ENCODE results near the gene ARL15. TPM values are rescaled to one million over a fixed set of nuclear protein-coding genes. Genes with fewer than 3 reads are reported as not detected.

The ARL15 gene
- total RNA-seq, 1 donor from 2014 or later, result 6.0 TPM

DNA sequence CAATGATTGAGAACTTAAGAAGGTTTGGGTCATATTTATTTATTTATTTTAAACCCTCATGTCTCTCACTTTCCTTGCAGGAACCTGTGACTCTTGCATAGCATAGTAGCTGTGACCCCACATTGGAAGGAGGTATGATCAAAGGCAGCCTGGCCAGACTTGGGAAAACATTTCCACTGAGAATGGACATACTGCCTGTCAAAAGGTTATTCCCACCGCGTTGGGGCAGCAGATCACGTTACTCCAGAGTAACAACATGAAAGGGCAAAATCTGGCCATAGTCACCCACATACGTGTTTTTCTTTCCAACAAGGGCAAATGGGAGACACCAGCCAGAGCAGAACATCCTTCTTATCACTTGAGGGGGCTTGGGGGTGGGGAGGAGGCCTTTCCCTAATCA, 95.7 kb downstream of the ARL15 start:
- no peak for DNase-seq (ENCODE audit: low spot score)
- no peak for ATAC-seq

DNA sequence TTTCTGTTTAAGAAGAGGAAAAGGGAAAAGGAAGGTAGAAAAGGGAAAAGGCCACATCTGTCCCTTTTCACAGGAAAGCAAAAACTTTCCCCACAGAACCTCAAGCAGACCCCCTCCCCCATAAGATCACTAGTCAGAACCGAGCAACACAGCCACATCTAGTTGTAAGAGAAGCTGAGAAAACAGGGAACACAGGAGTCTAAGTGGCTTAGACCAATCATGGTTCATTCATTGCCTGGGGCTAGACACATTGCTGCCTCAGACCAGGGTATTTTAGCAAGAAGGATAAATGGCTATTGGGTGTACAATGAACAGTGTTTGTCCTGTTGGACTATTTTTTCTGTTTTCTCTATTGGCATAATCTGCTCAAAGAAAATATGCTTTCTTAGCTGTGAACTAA, 98.0 kb downstream of the ARL15 start:
- ATAC-seq (peak; percentile 33), DNase-seq (ENCODE audit: low spot score) (no peak)

DNA sequence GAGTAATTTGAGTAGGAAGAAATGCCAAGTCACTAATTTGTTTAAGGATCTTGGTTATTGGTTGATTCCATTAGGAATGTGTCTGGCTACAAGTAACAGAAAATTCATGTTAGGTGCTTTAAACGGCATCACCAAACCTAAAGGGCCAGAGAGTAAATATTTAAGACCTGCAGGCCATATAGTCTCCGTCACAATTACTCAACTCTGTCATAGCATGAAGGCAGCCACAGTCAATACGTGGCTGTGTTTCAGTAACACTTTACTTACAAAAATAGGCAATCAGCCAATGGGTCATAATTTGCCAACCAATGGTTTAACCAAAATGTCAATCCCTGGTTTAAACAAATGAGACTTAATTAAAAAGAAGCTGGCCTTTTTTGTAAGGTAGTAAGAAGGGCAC, 98.5 kb downstream of the ARL15 start:
- DNase-seq (ENCODE audit: low spot score), result no peak
- ATAC-seq, result peak; percentile 62

DNA sequence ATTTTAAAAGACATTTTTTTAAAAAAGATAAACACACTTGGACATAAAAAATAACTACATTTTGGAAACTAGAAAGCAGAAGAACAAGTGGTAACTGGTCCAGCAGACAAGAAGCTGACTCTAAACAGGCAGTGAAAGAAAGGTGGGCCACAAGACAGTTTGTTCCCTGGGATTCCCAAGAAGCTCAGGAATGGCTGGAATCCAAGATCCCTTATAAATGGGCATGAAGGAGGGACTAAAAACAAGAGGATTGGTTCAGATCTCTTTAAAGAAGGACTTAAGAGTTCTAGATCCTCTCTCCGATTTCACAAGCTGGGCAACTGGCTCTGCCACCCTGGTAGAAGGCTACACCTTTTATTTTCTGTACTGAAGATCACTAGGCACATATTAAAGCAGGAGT, 102.8 kb downstream of the ARL15 start:
- ATAC-seq (no peak), DNase-seq (ENCODE audit: low spot score) (no peak)

DNA sequence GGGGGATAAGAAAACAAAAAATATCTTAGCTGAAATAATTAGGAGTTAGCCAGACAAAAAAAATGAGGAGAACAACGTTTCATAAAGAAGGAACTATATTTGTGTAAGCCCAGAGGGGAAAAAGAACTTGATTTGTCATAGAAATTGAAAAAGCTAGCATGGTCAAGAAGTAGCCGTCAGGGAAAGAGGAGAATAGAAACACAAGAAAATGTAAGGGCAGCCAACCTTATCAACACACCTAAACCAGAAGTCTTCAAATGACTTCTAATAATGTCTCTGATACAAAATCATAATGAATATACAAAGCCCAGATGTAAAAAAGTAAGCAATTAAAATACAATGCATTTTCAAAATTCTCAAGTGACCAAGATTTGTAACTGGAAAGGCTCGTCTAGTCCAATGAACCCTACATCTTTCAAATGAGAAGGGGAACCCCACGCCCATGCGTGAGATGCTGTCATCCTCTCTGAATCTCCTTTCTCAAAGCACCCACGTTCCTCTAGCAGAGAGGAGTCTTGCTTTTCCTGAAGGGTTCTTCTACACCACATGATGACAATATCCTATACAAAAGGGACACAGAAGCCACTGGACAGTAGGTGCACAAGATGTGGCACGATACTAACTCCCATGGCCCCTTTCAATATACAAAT, 103.7 kb downstream of the ARL15 start:
- no peak for ATAC-seq
- DNase-seq (ENCODE audit: low spot score), result no peak

DNA sequence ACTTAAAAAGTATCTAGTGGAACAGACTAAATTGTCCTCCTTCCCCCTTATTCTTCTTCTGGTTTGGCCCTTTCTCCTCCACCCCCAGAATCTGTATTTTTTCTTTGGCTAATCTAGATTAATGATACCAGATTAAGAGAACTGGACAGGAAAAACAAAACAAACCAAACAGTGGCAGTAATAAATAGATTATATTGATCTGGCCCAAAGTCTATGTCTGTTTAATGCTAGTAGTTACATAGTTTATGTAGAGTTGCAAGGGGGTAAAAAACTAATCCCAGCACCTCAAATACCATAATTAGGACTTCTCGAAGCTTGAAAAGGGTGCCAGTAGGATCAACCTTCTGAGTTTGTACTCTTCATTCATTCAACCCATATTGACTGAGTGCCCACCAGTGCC, 104.5 kb downstream of the ARL15 start:
- peak; percentile 11 for ATAC-seq

DNA sequence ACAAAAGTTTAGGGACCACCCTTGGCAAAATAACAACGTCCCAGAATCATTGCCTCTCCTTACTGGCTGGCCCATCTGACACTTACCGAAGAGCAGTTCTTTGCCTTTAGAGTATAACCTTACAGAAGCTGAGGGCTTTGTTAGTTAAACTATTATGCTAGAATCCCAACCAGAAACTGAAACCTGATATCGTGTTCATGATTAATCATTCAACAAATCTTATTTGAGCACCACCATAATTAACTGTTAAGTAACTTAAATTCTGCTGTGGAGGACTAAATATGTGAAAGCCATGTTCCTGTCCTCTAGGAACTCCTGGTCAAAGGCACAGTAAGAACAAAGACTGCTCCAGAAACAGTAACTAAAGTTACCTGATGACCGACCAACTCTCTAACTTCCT, 104.9 kb downstream of the ARL15 start:
- no peak for DNase-seq (ENCODE audit: low spot score)

More for the DNA sequence above, 104.5 kb downstream of the ARL15 start:
- no peak for DNase-seq (ENCODE audit: low spot score)

DNA sequence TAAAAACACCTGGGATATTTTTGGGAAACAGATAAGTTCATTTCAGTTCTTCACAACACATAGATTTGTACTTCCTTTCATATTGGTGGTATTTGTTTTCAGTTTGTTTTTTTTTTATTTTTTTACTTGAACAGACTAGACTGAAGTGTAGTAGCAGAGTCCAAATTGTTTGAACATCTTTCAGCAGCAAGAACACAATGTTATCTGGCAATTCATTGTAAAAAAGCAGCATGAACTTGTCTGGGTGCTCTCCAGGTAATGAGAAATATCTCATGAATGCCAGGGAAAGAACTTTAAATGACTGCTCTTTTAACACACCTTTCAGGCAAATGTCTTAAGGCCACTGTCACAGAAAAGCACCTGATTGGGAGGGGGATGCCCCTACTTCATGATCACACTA, 113.4 kb downstream of the ARL15 start:
- peak; percentile 81 for ATAC-seq

More for the DNA sequence above, 104.9 kb downstream of the ARL15 start:
- peak; percentile 79 for ATAC-seq

DNA sequence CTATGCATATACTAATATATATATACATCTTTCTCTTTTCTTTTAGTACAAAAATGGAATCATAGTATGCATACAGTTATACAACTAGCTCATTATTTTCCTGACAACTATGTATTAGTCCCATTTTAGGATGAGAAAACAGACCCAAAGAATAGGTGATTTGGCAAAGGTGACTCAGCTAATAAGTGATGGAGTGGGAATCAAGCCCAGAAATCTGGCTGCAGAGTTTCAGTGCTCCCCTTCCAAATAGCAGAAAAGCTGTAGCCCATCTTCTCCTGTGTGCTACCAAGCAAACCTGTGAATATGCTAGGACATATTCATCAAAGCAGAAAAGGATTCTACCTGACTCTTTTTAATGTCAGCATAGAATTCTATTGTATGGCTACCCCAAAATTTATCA, 114.7 kb downstream of the ARL15 start:
- peak; percentile 73 for ATAC-seq
- DNase-seq (ENCODE audit: low spot score), result no peak

More for the DNA sequence above, 113.4 kb downstream of the ARL15 start:
- DNase-seq (ENCODE audit: low spot score), result no peak

DNA sequence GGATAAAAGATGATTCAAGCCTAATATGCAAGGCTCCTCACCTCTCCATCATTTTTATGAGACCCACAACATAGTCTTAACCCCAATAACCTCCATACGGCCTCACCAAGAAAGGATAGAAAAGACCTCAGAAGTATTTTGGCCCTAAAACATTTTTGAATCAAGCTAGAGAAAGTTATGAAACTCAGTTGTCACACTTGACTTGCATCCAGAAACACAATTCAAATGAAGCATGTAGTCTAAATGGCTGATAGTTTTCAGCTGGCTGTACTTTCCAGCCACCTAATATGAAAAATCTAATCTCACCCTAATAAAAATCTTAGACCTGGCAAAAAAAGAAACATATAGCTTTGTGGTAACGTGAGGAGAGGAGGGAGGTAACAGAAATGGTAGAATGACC, 116.1 kb downstream of the ARL15 start:
- no peak for DNase-seq (ENCODE audit: low spot score)
- ATAC-seq, result no peak

DNA sequence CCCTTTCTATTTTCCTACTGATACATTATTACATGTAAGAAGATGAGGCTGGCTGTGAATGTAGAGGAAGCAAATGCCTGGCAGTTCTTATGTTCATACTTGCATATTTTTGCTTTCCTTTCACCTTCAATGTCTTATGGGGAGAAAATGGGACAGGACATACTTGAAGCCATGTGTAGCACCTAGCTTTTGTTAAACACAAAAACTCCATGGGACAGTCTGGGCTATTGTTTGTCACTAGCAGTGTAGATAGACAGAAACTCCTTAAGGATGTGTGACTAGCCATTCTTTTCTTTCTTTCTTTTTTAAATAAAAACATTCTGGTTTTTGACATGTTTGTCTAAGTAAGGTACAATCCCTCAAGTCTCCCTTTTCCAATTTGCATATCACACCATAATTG, 122.7 kb downstream of the ARL15 start:
- DNase-seq (ENCODE audit: low spot score) (no peak), ATAC-seq (no peak)

DNA sequence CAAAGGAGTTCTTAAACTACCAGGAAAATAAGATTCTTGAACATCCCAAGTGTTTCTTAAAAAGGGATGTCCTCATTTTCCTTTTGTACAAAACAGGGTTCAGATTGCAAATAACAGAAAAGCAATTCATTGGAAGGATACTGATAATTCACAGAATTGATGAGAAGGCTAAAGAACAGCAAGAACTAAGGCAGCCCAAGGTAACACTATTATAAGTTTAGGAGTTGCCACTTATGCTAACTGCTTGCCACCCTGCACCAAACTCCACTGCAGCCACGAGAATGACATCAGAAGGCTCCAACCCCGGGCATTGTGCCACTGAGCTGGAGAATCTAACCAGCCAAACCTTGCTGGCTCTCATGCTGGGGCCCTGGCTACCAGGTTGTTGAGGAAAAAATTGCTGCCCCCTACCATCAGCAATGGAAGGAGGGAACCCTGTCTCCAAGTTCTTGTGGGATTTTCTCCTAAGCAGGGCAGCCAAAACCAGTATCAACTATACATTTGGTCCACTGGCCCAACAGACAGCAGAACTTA, 123.4 kb downstream of the ARL15 start:
- DNase-seq (ENCODE audit: low spot score) (peak; percentile 46), ATAC-seq (peak; percentile 79)

DNA sequence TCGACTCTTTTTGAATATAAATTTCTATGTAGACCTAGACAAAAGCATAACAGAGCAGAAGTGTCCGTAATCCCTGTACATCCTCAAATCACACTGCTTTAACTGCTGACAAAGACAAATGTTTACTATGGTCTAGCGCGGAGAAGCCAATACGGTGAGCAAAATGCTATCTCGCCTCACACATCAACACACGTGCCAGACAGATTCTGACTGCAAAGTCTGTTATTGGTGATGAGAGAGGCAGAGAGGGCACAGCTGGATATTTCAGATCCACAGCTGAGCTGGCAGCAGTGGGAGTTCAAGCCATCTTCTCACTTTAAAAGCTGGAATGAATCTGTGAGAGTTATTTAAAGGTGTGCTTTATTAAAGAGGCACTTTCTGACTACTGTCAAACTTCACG, 124.3 kb downstream of the ARL15 start:
- ATAC-seq, result no peak
- DNase-seq (ENCODE audit: low spot score), result no peak

DNA sequence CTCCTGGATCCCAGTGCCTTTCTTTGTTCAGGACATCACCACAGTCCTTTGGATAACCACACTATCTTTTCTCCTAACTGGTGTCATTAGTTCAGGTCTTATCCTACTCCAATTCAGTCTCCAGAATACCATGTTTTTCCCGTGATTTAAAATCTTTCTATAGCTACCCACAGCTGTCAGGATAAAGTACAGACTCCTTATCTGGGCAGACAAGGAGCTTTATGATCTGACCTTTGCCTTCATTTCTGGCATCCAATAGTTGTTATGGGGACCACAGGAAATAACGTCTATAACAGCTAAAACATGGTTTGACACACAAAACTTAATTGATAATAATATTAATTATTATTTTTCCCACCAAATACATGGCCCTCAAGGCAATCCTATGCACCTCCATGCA, 125.6 kb downstream of the ARL15 start:
- no peak for DNase-seq (ENCODE audit: low spot score)
- ATAC-seq, result no peak

DNA sequence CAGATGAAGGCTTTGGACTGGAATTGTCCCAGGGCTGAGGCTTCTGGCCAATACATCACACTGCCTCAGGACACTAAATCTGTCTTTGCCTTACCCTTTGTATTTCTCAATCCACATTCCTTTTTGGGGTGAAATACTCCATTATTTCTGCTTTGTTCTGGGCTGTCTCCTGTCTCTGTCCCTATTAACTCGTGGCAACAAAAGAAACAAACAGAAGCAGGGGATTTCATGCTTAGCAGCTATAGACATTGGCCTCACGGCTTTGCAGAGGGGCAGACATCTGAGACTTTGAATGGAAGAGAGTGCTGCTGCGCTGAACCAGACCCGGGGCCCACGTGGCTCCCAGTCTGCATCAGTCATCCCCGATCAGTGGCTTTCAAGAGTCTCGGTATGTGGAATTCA, 129.7 kb downstream of the ARL15 start:
- ATAC-seq (no peak), DNase-seq (ENCODE audit: low spot score) (no peak)

DNA sequence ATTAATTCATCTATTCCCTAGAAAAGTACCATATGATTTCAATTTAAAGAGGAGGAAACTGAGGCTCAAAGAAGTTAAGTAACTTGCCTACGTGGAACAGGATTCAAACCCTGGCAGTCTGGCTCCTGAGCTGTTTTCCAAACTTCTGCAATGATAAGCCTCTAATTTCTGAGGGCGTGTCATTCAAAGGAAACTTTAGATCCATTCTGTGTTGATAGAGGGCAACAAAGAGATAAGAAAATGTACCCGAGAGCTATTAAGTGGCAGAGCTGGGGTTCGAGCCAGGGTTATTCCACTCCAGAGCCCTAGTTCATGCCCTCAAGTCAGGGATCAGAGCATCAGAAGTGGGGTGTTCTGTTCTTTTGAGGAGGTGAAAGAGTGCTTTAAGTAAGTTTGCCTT, 131.4 kb downstream of the ARL15 start:
- ATAC-seq, result no peak

DNA sequence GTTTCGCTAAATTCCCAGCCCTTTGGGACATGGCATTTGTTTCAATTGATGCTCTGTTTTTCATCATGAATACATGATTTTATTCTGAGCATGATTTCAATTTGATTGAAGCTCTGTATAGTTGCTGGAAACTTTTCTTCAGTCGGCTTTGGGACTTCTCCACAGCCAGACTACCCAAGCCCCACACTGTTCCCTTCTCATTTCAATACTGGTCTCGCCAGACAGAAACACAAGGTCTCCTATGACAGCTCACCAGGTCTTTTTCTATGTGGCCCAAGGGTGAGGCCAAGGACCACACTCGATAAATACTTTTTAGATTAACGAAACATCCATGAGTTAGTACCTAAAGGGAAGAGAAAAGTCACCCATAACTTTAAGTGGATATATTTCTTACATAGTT, 132.2 kb downstream of the ARL15 start:
- DNase-seq (ENCODE audit: low spot score) (no peak), ATAC-seq (no peak)

More for the DNA sequence above, 131.4 kb downstream of the ARL15 start:
- DNase-seq (ENCODE audit: low spot score), result no peak

DNA sequence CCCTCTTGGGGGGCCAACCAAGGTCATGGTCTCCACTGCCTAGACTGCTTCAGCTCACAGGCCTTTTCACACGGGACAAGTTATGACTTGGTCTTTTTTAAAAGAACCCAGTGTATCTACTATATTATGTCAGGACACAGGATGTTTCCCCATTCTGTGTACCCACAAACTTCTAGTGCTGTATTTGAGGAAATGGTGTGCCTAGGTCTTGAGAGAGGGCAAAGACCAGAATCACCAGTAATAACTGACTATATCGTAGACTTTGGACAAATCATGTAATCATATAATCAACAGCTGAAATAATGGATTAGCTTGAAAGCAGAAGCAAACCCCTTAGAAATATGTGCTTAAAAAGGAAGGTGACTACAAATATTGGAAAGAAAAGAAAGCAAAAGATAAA, 133.3 kb downstream of the ARL15 start:
- no peak for DNase-seq (ENCODE audit: low spot score)
- ATAC-seq, result no peak

DNA sequence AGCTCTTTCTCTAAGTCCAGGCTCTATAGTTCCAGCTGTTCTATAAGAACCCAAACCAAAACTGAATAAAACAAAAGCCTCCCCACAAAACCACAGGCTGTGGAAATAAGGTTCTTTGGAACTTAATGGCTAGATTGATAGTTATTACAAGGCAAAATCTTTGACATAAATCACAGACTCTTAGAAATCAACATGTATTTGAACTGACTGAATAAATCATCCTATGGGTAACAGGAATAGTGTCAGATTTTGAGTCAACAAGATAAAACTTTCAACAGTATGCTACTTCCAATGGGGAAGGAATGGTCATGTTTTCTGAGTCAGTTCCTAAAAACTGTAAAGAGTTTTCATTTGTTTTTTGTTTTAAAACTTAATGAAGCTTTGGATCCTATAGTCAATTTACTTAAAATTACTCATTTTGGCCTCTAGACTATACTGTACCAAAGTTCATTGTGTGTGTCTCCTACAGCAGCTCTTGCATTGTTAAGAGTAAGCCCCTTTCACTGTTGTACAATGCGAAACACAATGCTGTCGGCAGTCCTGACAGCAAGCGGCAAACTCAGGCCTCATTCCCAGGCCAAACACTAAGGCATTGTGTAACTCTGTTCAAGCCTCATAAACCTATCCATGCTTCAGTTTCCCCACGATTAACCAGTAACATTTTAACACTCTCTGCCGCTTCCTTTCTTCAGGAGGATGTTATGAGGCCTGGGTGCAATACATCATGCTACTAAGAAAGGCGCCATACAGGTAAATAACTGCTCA, 134.1 kb downstream of the ARL15 start:
- no peak for ATAC-seq
- DNase-seq (ENCODE audit: low spot score), result no peak

DNA sequence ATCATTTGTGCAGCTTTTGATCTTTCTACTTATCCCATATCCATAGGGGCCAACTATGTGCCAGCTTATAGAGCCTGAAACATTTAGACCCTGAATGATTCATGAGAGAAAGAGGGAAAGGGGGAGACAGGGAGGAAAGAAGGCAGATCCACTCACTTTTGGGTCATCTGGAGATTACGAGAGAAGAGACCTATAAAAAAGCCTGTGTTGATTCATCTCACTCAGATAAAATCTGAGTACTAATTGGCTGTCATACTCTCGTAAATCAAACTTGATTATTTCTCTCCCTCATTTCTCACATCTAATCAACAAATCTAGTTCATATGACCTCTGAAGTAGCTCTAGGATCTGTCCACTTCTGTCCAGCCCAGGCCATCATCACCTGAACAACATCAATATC, 137.1 kb downstream of the ARL15 start:
- no peak for DNase-seq (ENCODE audit: low spot score)
- ATAC-seq, result no peak

DNA sequence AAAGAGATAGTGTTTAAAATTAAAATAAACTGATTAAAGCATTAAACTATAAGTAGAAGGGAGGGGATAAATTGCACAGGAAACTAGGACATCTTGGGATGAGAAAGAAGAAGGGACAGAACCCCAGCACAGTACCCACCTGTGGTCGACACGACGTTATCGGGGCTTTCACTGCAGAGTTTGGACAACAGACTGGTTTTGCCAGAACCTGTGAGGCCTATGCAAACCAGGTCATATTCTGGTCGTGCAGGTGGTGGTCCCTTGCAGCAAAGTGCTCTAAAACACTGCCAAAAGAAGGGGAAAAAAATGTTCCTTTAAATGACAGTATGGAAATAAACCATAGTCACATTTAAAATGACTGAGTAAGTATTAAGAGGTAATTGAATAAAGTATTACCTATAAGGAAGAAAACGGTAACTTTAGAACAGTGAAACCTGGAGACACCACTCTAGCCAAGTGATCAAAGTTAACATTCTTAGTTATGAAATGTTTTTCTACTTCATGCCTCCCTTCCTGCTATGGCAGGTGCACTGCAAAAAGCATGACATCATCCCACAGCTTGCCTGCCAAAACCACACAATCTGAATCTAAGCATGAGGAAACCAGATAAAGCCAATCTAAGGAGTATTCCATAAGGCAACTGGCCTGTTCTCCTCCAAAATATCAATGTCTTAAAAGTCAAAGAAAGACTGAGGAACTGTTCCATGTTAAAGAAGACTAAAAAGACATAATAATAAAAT, 138.6 kb downstream of the ARL15 start:
- DNase-seq (ENCODE audit: low spot score), result no peak
- ATAC-seq, result peak; percentile 16

DNA sequence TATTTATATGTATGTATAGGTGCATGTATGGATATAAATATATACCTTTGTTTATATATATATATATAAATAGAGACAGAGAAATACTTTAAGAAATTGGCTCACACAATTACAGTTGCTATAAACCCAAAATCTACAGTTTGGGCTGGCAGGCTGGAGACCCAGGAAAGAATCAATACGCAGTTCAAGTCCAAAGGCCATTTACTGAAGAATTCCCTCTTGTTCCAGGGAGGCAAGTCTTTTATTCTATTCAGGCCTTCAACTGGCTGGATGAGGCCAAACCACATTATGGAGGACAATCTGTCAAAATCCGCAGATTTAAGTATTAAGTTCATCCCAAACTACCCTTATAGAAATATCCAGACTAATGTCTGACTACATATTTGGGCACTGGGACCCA, 144.7 kb downstream of the ARL15 start:
- ATAC-seq, result peak; percentile 82

More for the DNA sequence above, 144.7 kb downstream of the ARL15 start:
- DNase-seq (ENCODE audit: low spot score), result no peak

Data from left lobe of liver (tissue), 2 donors.